Body of pancreas (tissue), 4 donors: ENCODE data around the gene RANGAP1. TPM values are rescaled to one million over a fixed set of nuclear protein-coding genes. Genes with fewer than 3 reads are reported as not detected.

Experiments used
- ATAC-seq: fragments of 150-250 bp; one replicate; pipeline ENCODE4 v1.9.1; 2016
- DNase-seq, 4 donors: peaks; one replicate each; pipeline ENCODE4 v3.0.0-alpha.2; 2019
- H3K27ac ChIP-seq, 4 donors: fragments of 200-600 bp; sonication (generic); 1 replicate in 3 of 4; 2 replicates in 1 of 4; pipeline versions ENCODE4 v1.5.1 to v1.6.1; 2016 to 2019; ENCODE audit warnings: mild to moderate bottlenecking in 1 of 4, mixed read lengths in 1 of 4, moderate library complexity in 1 of 4
- H3K27me3 ChIP-seq, 2 donors: fragments of 200-600 bp; sonication (generic); one replicate each; pipeline ENCODE4 v1.6.0; 2016; ENCODE audit warnings: mild to moderate bottlenecking in 1 of 2
- H3K36me3 ChIP-seq, 2 donors: fragments of 200-600 bp; sonication (generic); replicated peaks in 1 of 2; 2 replicates each; pipeline ENCODE4 v1.5.1; 2016; ENCODE audit warnings: low read depth in 2 of 2; ENCODE audit not compliant: insufficient read depth in 1 of 2
- H3K4me1 ChIP-seq: fragments of 200-600 bp; sonication (generic); one replicate; pipeline ENCODE4 v1.6.0; 2016
- H3K4me3 ChIP-seq, 2 donors: fragments of 200-600 bp; sonication (generic); 1 replicate in 1 of 2; 2 replicates in 1 of 2; pipeline ENCODE4 v1.5.1; 2016 to 2019
- H3K9me3 ChIP-seq, 3 donors: fragments of 200-600 bp; sonication (generic); 1 replicate in 2 of 3; 2 replicates in 1 of 3; pipeline ENCODE4 v1.5.1; 2016
- CTCF ChIP-seq, 7 experiments: fragments of 450-650 bp in 4 of 7; fragments of 200-600 bp in 3 of 7; sonication (generic) in 3 of 7; IDR thresholded peaks; one replicate each; pipeline ENCODE4 v1.5.1; 2016 to 2019; ENCODE audit warnings: antibody characterized with exemption in 7 of 7
- POLR2A ChIP-seq, 3 donors: fragments of 450-650 bp; IDR thresholded peaks; one replicate each; pipeline ENCODE4 v1.6.1; 2016; ENCODE audit warnings: antibody characterized with exemption in 3 of 3, mild to moderate bottlenecking in 2 of 3
- WGBS, 2 donors: methylation state at CpG; one replicate each; pipeline ENCODE4 v1.1.5; 2017; 5-methylcytosine and 5-hydroxymethylcytosine counted together
- intact Hi-C: fragments of 100-400 bp; cut with DNase I; formaldehyde crosslinking; loops from one replicate; pipeline ENCODE4 v1.15.1; 2023
- total RNA-seq, 2 donors: library from RNA; depleted of rRNA; stranded (reverse); fragments of >200 nt; gene quantifications; one replicate each; pipeline ENCODE4 v1.1.0, GENCODE V29; 2016

The RANGAP1 gene
- total RNA-seq, 2 donors from 2014 or later = 45.4 to 62.3 TPM

- intact Hi-C loops = no loop called here
- H3K27me3 ChIP-seq = no peaks in the 10 kb centered on the region
- DNase-seq (peak; percentile 95 to 97 (median 96)), ATAC-seq (peak; percentile 100)
- H3K36me3 ChIP-seq = no peaks in the 10 kb centered on the region
- peak within 1 kb of the TSS in 3 of 4 donors; percentile 53 to 73 (median 72) for H3K27ac ChIP-seq
- WGBS, 2 donors = 1 to 3% methylated on average over 28 to 47 of the region's 47 CpGs
- no peaks in the 10 kb centered on the region for H3K9me3 ChIP-seq
- peak within 1 kb of the TSS; percentile 49 to 59 for H3K4me3 ChIP-seq
- peaks cover 13% of the 10 kb centered on the region for H3K4me1 ChIP-seq
- TF ChIP-seq POLR2A (IDR thresholded peaks at IDR 0.05) = peak in 2 of 3 donors; percentile 65 to 68
- TF ChIP-seq CTCF (IDR thresholded peaks at IDR 0.05) = no peak
Measured at GRCh38 chr22:41204992-41205900, 80.7 kb downstream of the RANGAP1 start, which contains the start of gene L3MBTL2. Gene L3MBTL2 (plus strand): TSS chr22:41205312. CDS start chr22:41205363, 51 bp downstream.

GRCh38 chr22:41204066-41204465 is 81.9 kb downstream of the RANGAP1 start:
- ATAC-seq = no peak
- Histone ChIP-seq H3K27ac (no peak overlapping the region), H3K36me3 (no peaks in the 10 kb centered on the region), H3K9me3 (no peaks in the 10 kb centered on the region), H3K27me3 (no peaks in the 10 kb centered on the region), H3K4me3 (no peak overlapping the region), H3K4me1 (peaks cover 13% of the 10 kb centered on the region)
- TF ChIP-seq CTCF (IDR thresholded peaks at IDR 0.05) (no peak), POLR2A (IDR thresholded peaks at IDR 0.05) (no peak)
- DNase-seq = no peak
- intact Hi-C loops = no loop called here
- 48 to 59% methylated on average over 6 of the region's 6 CpGs for WGBS, 2 donors

GRCh38 chr22:41203118-41203517 is 82.9 kb downstream of the RANGAP1 start:
- DNase-seq (no peak), ATAC-seq (no peak)
- Histone ChIP-seq H3K36me3 (no peaks in the 10 kb centered on the region), H3K4me1 (peaks cover 19% of the 10 kb centered on the region), H3K9me3 (no peaks in the 10 kb centered on the region), H3K27me3 (no peaks in the 10 kb centered on the region), H3K27ac (no peak overlapping the region), H3K4me3 (no peak overlapping the region)
- intact Hi-C loops = no loop called here
- WGBS, 2 donors = 78 to 82% methylated on average over 2 of the region's 2 CpGs
- TF ChIP-seq CTCF (IDR thresholded peaks at IDR 0.05) = no peak
- TF ChIP-seq POLR2A (IDR thresholded peaks at IDR 0.05) = no peak

- intact Hi-C loops = no loop called here
- Histone ChIP-seq H3K4me3 (no peak overlapping the region), H3K27me3 (no peaks in the 10 kb centered on the region), H3K9me3 (no peaks in the 10 kb centered on the region), H3K27ac (no peak overlapping the region), H3K36me3 (no peaks in the 10 kb centered on the region), H3K4me1 (peaks cover 26% of the 10 kb centered on the region)
- TF ChIP-seq POLR2A (IDR thresholded peaks at IDR 0.05) (no peak), CTCF (IDR thresholded peaks at IDR 0.05) (no peak)
- DNase-seq (no peak), ATAC-seq (no peak)
- 28 to 32% methylated on average over 10 of the region's 10 CpGs for WGBS, 2 donors
Measured at GRCh38 chr22:41201141-41201540, 84.8 kb downstream of the RANGAP1 start.
